Fibroblast of the conjunctiva (primary cell): ENCODE data around the gene RING1.

ENCODE experiments used
- DNase-seq: peaks from one replicate; pipeline ENCODE4 v3.0.0-alpha.2; 2010; ENCODE audit warnings: low read depth

The RING1 gene

GRCh38 chr6:33247977-33248642 is 39.8 kb downstream of the RING1 start:
- DNase-seq, result peak; percentile 77

- no peak for DNase-seq
Observed at GRCh38 chr6:33248643-33248931, 40.3 kb downstream of the RING1 start.

- DNase-seq, result peak; percentile 100
Observed at GRCh38 chr6:33248932-33249731, 40.8 kb downstream of the RING1 start.

- peak; percentile 54 for DNase-seq
Observed at GRCh38 chr6:33249732-33250630, 41.7 kb downstream of the RING1 start.

- DNase-seq, result no peak
Observed at GRCh38 chr6:33250731-33251130, 42.4 kb downstream of the RING1 start.

GRCh38 chr6:33251395-33252012 is 43.2 kb downstream of the RING1 start:
- no peak for DNase-seq

- no peak for DNase-seq
Observed at GRCh38 chr6:33252759-33253158, 44.5 kb downstream of the RING1 start.

GRCh38 chr6:33254591-33254990 is 46.3 kb downstream of the RING1 start:
- DNase-seq, result no peak

GRCh38 chr6:33259032-33259431 is 50.7 kb downstream of the RING1 start:
- no peak for DNase-seq
